ENCODE data around the gene UBE2N. TPM values are rescaled to one million over a fixed set of nuclear protein-coding genes. Genes with fewer than 3 reads are reported as not detected.

UBE2N gene
- total and polyA plus RNA-seq, 2 of the 8 experiments (the other 6 are each of a cell fraction or from before 2014, with no cell fraction given) = 108 to 225 TPM

DNA sequence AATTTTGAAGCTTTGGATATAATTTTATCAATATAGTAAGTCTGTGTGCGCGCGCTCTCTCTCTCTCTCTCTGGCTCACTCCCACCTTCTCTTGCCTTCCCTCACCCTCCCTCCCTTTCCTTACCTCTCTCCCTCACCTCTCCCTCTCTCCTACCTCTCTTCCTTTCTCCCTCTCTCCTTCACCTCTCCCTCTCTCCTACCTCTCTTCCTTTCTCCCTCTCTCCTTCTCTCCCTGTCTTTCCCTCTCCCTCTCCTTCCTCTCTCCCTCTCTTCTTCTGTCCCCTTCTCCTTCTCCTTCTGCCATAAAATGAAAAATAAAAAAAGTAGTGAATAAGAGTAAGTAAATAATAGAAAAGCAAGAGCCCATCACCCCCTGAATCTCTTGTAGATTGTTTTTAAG lies 73.0 kb downstream of the UBE2N start:
- Histone ChIP-seq H3K27me3 (replicated peaks in 1 of 4; ENCODE audit: control insufficient read depth in 3 of 4, extremely low read depth in 1 of 4, insufficient read depth in 3 of 4, low read length in 3 of 4) (no peaks in the 10 kb centered on the region), H3K4me3 (ENCODE audit: extremely low read depth in 1 of 4, insufficient read depth in 2 of 4, low read depth in 3 of 4, low read length in 4 of 4) (peak overlapping the region in 1 of 4 experiments; percentile 17; a peak in 1 of 8 replicates)
- POLR2A ChIA-PET (ENCODE audit: partially characterized antibody) = no interaction called here

More for the DNA sequence above, 73.0 kb downstream of the UBE2N start:
- H4K20me1 ChIP-seq (replicated peaks in 1 of 2; ENCODE audit: control insufficient read depth in 1 of 2, insufficient read depth in 2 of 2, low read length in 2 of 2) = no peaks in the 10 kb centered on the region
- FAIRE-seq (no peak), DNase-seq (ENCODE audit: low read depth in 1 of 2, low spot score in 2 of 2) (no peak)
- H3K9ac ChIP-seq (replicated peaks in 1 of 4; ENCODE audit: extremely low read depth in 1 of 4, low read depth in 3 of 4, low read length in 3 of 4) = no peak overlapping the region
- no peaks in the 10 kb centered on the region for H3K9me3 ChIP-seq (ENCODE audit: insufficient read depth in 2 of 2, low read depth in 1 of 2, low read length in 1 of 2)
- no peak overlapping the region for H3K27ac ChIP-seq (ENCODE audit: low read depth, low read length)
- no peak overlapping the region for H4K91ac ChIP-seq (replicated peaks; ENCODE audit: insufficient read length, low read length)
- 71% methylated on average over 3 of the region's 3 CpGs; no CpG with 5 or more reads in 1 of the 2 experiments for WGBS, 2 experiments (ENCODE audit: extremely low coverage in 1 of 2, insufficient coverage in 1 of 2, insufficient read length in 1 of 2, insufficient replicate concordance in 2 of 2, low coverage in 1 of 2, low lambda C conversion rate in 2 of 2, missing lambda C conversion rate in 1 of 2)
- H4K5ac ChIP-seq (ENCODE audit: insufficient read length, low read depth, low read length) = no peak overlapping the region
- no peak overlapping the region for H2BK120ac ChIP-seq (replicated peaks; ENCODE audit: low read depth, low read length)
- no peak overlapping the region for H2BK15ac ChIP-seq (ENCODE audit: low read length)
- H2BK12ac ChIP-seq (ENCODE audit: low read depth, low read length) = no peak overlapping the region
- no peak for TF ChIP-seq HDAC2 (IDR thresholded peaks at IDR 0.05; ENCODE audit: borderline replicate concordance in 1 of 2, low read depth in 2 of 2, low read length in 2 of 2)
- TF ChIP-seq HDAC6 (IDR thresholded peaks at IDR 0.05; ENCODE audit: low read depth, low read length) = no peak
- TF ChIP-seq KDM5A (IDR thresholded peaks at IDR 0.05; ENCODE audit: low read length) = no peak
- no peak for TF ChIP-seq CBX8 (IDR thresholded peaks at IDR 0.05; ENCODE audit: borderline replicate concordance, low read depth, low read length)
- no peak for TF ChIP-seq SRF (IDR thresholded peaks at IDR 0.05; ENCODE audit: low read depth, low read length)
- no peak for TF ChIP-seq RBBP5 (IDR thresholded peaks at IDR 0.05; ENCODE audit: borderline replicate concordance, low read depth, low read length)
- no peak for TF ChIP-seq NRF1 (IDR thresholded peaks at IDR 0.05; ENCODE audit: low read depth, low read length)
- no peak overlapping the region for H2AK5ac ChIP-seq (ENCODE audit: low read depth, low read length)
- peak overlapping the region; percentile 18 for H3K56ac ChIP-seq (replicated peaks; ENCODE audit: insufficient read length, low read depth, low read length)
- CTCF ChIA-PET (ENCODE audit: partially characterized antibody) = interaction anchor here (1.2 kb wide), 1 partner anchor 8 kb away, joined by 4 read pairs; no protein-coding TSS in a partner anchor
- H3K79me2 ChIP-seq (ENCODE audit: control insufficient read depth in 1 of 2, insufficient read depth in 2 of 2, low read length in 2 of 2) = no peaks in the 10 kb centered on the region
- 0 out of 2 replicates have a peak overlapping the region, but pooled peaks have one; percentile 4 for H2AFZ ChIP-seq (ENCODE audit: low read length)
- peaks cover 3% of the 10 kb centered on the region; the same call in 1 of the 2 replicates for H3K23me2 ChIP-seq (ENCODE audit: low read depth, low read length)
- H3K79me1 ChIP-seq (ENCODE audit: low read depth, low read length) = no peaks in the 10 kb centered on the region
- no peak overlapping the region for H2BK20ac ChIP-seq (ENCODE audit: low read length)
- no peaks in the 10 kb centered on the region for H3K36me3 ChIP-seq (ENCODE audit: control insufficient read depth in 2 of 4, insufficient read depth in 4 of 4, low read length in 3 of 4)
- no peak overlapping the region for H3K23ac ChIP-seq (ENCODE audit: insufficient read length)
- no peak overlapping the region for H3K4ac ChIP-seq (replicated peaks; ENCODE audit: insufficient read length, low read depth, low read length)
- H3K4me2 ChIP-seq (ENCODE audit: insufficient read depth in 1 of 2, low read depth in 2 of 2, low read length in 2 of 2) = peak overlapping the region in 1 of 2 experiments; percentile 43; a peak in 2 of 4 replicates
- H3K4me1 ChIP-seq (replicated peaks in 1 of 4; ENCODE audit: control insufficient read depth in 3 of 4, insufficient read depth in 4 of 4, low read length in 3 of 4) = peaks cover 0 to under 1% (median 0%) of the 10 kb centered on the region in 4 experiments; a peak in 1 of 7 replicates
- H3K18ac ChIP-seq (ENCODE audit: extremely low read depth, low read length) = no peak overlapping the region; the same call in 1 of the 2 replicates
- no peak overlapping the region for H4K8ac ChIP-seq (ENCODE audit: extremely low read depth, insufficient read depth, low read length)
- H2BK5ac ChIP-seq (ENCODE audit: low read depth, low read length) = peak overlapping the region; percentile 83; the same call in 1 of the 2 replicates
- no peak overlapping the region for H3K14ac ChIP-seq (ENCODE audit: insufficient read length)
